Measurements from ENCODE around the gene KIF26B.

Gene KIF26B

DNA sequence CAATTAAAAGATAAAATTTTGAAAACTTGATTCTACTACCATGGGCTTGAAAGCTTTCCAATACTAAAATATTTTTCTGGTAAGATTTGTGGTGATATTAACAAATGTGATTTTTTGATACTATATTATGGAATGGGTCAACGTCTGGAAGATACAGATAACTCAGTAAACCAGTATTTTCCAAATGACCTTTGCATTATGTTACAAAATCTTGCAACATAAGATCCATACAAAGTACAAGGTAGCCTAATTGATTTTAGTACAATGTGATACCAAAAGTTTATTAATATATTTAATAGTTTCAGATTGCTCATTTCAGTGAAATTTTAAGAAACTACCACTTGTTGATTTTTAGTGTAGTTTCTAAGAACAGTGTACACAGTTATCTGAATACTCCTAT is 236.2 kb downstream of the KIF26B start:
- Histone ChIP-seq H2AFZ (ENCODE audit: low read depth, low read length) (no peak overlapping the region), H3K4me2 (ENCODE audit: insufficient read depth, low read length) (no peak overlapping the region), H3K4me3 (ENCODE audit: low read depth in 1 of 2, low read length in 2 of 2) (no peak overlapping the region), H3K9ac (ENCODE audit: low read depth, low read length) (no peak overlapping the region), H3K4me1 (ENCODE audit: insufficient read depth, low read length) (peaks cover 21% of the 10 kb centered on the region), H3K27ac (ENCODE audit: low read length) (no peak overlapping the region), H4K20me1 (ENCODE audit: insufficient read depth, low read length) (no peaks in the 10 kb centered on the region), H3K79me2 (ENCODE audit: insufficient read depth, low read length) (no peaks in the 10 kb centered on the region), H3K36me3 (ENCODE audit: insufficient read depth, low read length) (no peaks in the 10 kb centered on the region), H3K9me3 (ENCODE audit: insufficient read depth, low read length, severe bottlenecking) (no peaks in the 10 kb centered on the region), H3K27me3 (ENCODE audit: insufficient read depth, low read length, poor library complexity) (no peaks in the 10 kb centered on the region)
- TF ChIP-seq, protein P1, sequence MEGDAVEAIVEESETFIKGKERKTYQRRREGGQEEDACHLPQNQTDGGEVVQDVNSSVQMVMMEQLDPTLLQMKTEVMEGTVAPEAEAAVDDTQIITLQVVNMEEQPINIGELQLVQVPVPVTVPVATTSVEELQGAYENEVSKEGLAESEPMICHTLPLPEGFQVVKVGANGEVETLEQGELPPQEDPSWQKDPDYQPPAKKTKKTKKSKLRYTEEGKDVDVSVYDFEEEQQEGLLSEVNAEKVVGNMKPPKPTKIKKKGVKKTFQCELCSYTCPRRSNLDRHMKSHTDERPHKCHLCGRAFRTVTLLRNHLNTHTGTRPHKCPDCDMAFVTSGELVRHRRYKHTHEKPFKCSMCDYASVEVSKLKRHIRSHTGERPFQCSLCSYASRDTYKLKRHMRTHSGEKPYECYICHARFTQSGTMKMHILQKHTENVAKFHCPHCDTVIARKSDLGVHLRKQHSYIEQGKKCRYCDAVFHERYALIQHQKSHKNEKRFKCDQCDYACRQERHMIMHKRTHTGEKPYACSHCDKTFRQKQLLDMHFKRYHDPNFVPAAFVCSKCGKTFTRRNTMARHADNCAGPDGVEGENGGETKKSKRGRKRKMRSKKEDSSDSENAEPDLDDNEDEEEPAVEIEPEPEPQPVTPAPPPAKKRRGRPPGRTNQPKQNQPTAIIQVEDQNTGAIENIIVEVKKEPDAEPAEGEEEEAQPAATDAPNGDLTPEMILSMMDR (IDR thresholded peaks at IDR 0.05; ENCODE audit: borderline replicate concordance, extremely low read depth, low read length, poor library complexity, severe bottlenecking), result no peak
- TF ChIP-seq EZH2 (IDR thresholded peaks at IDR 0.05; ENCODE audit: borderline replicate concordance, low read depth, low read length, severe bottlenecking), result no peak
- DNase-seq (no peak), ATAC-seq (ENCODE audit: insufficient read depth, low read depth) (0 out of 3 replicates have a peak, but pooled peaks have one; percentile 4)

DNA sequence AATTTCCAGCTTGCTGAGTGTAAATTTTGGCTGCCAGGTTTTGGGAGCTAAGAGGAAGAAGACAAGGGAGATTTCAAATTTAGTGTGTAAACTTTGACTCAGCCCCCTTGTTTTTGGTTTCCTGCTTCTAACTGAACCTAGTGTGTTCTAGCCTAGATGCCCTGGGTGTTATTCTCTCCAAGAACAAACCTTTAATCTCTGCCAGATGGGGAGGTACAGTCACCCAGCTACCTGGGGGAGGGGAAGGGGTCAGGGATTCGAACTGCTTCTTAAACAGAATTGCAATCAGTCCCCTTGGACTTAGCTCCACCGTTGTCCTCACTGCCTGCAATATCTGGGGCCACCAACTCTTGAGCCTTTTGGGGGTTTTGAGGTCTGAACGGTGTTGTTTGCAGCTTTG is 238.9 kb downstream of the KIF26B start:
- peak; percentile 66 for ATAC-seq (ENCODE audit: insufficient read depth, low read depth)
- Histone ChIP-seq H3K27ac (ENCODE audit: low read length) (peak overlapping the region; percentile 22), H3K27me3 (ENCODE audit: insufficient read depth, low read length, poor library complexity) (no peaks in the 10 kb centered on the region), H3K9me3 (ENCODE audit: insufficient read depth, low read length, severe bottlenecking) (no peaks in the 10 kb centered on the region), H3K4me3 (ENCODE audit: low read depth in 1 of 2, low read length in 2 of 2) (no peak overlapping the region), H3K79me2 (ENCODE audit: insufficient read depth, low read length) (no peaks in the 10 kb centered on the region), H3K4me2 (ENCODE audit: insufficient read depth, low read length) (no peak overlapping the region), H3K36me3 (ENCODE audit: insufficient read depth, low read length) (no peaks in the 10 kb centered on the region), H3K4me1 (ENCODE audit: insufficient read depth, low read length) (peaks cover 21% of the 10 kb centered on the region), H2AFZ (ENCODE audit: low read depth, low read length) (peak overlapping the region; percentile 3; the same call in 1 of the 2 replicates), H3K9ac (ENCODE audit: low read depth, low read length) (no peak overlapping the region), H4K20me1 (ENCODE audit: insufficient read depth, low read length) (no peaks in the 10 kb centered on the region)
- peak; percentile 27 for DNase-seq
- TF ChIP-seq, protein P1 (IDR thresholded peaks at IDR 0.05; ENCODE audit: borderline replicate concordance, extremely low read depth, low read length, poor library complexity, severe bottlenecking), result no peak
- TF ChIP-seq EZH2 (IDR thresholded peaks at IDR 0.05; ENCODE audit: borderline replicate concordance, low read depth, low read length, severe bottlenecking), result no peak

DNA sequence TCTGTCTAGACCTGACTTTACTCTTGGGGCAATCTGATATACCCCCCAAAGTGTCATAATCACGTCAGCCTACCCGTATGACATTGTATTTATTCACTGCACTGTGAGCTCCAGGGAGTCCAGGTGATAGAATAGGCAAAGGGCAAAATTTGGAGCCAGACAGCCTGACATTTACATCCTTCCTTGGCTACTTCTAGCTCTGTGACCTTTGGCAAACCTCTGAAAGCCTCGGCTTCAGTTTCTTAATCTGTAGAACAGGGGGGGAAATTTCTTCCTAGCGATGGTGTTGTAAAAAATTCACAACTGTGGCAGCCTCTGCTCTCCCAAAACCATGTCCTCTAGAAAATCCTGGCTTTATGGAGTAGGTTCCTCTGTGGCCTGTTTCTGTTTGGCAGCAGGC is 240.9 kb downstream of the KIF26B start:
- Histone ChIP-seq H3K79me2 (ENCODE audit: insufficient read depth, low read length) (no peaks in the 10 kb centered on the region), H3K9ac (ENCODE audit: low read depth, low read length) (no peak overlapping the region), H2AFZ (ENCODE audit: low read depth, low read length) (no peak overlapping the region), H3K9me3 (ENCODE audit: insufficient read depth, low read length, severe bottlenecking) (no peaks in the 10 kb centered on the region), H3K27me3 (ENCODE audit: insufficient read depth, low read length, poor library complexity) (no peaks in the 10 kb centered on the region), H3K4me1 (ENCODE audit: insufficient read depth, low read length) (peaks cover 21% of the 10 kb centered on the region), H3K4me3 (ENCODE audit: low read depth in 1 of 2, low read length in 2 of 2) (no peak overlapping the region), H3K36me3 (ENCODE audit: insufficient read depth, low read length) (no peaks in the 10 kb centered on the region), H3K4me2 (ENCODE audit: insufficient read depth, low read length) (no peak overlapping the region), H3K27ac (ENCODE audit: low read length) (no peak overlapping the region), H4K20me1 (ENCODE audit: insufficient read depth, low read length) (no peaks in the 10 kb centered on the region)
- DNase-seq (no peak), ATAC-seq (ENCODE audit: insufficient read depth, low read depth) (no peak)
- TF ChIP-seq EZH2 (IDR thresholded peaks at IDR 0.05; ENCODE audit: borderline replicate concordance, low read depth, low read length, severe bottlenecking), result no peak
- TF ChIP-seq, protein P1 (IDR thresholded peaks at IDR 0.05; ENCODE audit: borderline replicate concordance, extremely low read depth, low read length, poor library complexity, severe bottlenecking), result no peak

DNA sequence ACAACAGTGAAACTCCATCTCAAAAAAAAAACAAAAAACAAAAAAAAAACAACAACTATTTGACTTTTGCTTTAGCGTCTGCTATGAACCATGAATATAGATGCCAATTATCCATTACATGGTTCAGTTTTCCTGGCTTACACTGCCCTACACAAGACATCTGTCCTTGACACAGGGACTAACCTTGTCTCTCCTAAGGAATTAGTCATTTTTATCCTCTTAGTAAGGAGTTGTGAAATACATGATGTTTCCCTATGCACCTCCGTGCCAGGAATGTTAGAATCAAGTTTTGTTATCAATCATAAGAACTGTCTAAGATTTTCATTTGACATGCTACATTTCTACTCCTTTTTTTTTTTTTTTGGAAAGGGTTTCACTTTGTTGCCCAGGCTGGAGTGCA is 241.8 kb downstream of the KIF26B start:
- Histone ChIP-seq H3K4me2 (ENCODE audit: insufficient read depth, low read length) (no peak overlapping the region), H3K9me3 (ENCODE audit: insufficient read depth, low read length, severe bottlenecking) (no peaks in the 10 kb centered on the region), H3K4me1 (ENCODE audit: insufficient read depth, low read length) (peaks cover 14% of the 10 kb centered on the region), H3K27ac (ENCODE audit: low read length) (no peak overlapping the region), H3K4me3 (ENCODE audit: low read depth in 1 of 2, low read length in 2 of 2) (no peak overlapping the region), H3K79me2 (ENCODE audit: insufficient read depth, low read length) (no peaks in the 10 kb centered on the region), H3K9ac (ENCODE audit: low read depth, low read length) (no peak overlapping the region), H2AFZ (ENCODE audit: low read depth, low read length) (no peak overlapping the region), H3K36me3 (ENCODE audit: insufficient read depth, low read length) (no peaks in the 10 kb centered on the region), H4K20me1 (ENCODE audit: insufficient read depth, low read length) (no peaks in the 10 kb centered on the region), H3K27me3 (ENCODE audit: insufficient read depth, low read length, poor library complexity) (no peaks in the 10 kb centered on the region)
- no peak for ATAC-seq (ENCODE audit: insufficient read depth, low read depth)
- TF ChIP-seq, protein P1 (IDR thresholded peaks at IDR 0.05; ENCODE audit: borderline replicate concordance, extremely low read depth, low read length, poor library complexity, severe bottlenecking), result no peak
- TF ChIP-seq EZH2 (IDR thresholded peaks at IDR 0.05; ENCODE audit: borderline replicate concordance, low read depth, low read length, severe bottlenecking), result no peak
- DNase-seq, result no peak

Measured in DND-41 (cell line).